Measurements from ENCODE around the gene MBLAC1. TPM values are rescaled to one million over a fixed set of nuclear protein-coding genes. Genes with fewer than 3 reads are reported as not detected.

MBLAC1 gene
- total and polyA plus RNA-seq, 9 of the 15 experiments (the other 6 are each of a cell fraction or from before 2014, with no cell fraction given) = 0.03 to 3.1 (median 0.52) TPM

DNA sequence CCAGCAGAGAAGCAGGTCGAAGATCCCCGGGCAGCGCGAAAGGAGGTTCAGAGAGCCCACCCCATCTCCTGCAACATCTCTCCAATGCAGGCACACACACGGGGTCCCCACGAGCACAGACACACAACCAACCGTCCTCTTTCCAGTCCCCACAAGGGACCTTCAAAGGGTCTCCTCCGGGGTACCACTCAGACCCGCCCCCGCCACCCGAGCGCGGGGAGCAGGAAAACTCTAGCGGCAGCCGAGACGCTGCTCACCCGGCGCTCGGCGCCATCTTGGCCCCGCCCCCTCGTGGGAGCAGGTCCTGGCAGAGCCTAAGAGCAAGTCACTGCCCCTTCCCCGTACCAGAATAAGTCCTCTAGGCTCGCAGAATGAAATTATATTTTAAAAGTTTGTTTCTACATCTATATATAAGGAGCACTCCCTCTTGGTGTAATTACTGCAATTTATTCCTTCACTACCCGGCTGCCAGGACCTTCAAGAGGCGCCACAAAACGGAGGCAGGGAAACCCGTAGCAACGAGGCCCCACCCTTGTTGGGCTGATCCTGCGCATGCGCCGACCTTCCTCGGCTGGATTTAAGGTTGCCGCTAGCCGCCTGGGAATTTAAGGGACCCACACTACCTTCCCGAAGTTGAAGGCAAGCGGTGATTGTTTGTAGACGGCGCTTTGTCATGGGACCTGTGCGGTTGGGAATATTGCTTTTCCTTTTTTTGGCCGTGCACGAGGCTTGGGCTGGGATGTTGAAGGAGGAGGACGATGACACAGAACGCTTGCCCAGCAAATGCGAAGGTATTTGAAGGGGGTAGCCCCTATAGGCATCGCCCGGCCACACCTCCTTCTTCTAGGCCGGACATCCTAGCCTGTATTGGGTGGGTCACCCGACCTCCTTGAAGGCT is 7.4 kb upstream of the MBLAC1 start, which contains the start of the genes CNPY4 and TAF6 (continued):
- TF ChIP-seq, protein P1, sequence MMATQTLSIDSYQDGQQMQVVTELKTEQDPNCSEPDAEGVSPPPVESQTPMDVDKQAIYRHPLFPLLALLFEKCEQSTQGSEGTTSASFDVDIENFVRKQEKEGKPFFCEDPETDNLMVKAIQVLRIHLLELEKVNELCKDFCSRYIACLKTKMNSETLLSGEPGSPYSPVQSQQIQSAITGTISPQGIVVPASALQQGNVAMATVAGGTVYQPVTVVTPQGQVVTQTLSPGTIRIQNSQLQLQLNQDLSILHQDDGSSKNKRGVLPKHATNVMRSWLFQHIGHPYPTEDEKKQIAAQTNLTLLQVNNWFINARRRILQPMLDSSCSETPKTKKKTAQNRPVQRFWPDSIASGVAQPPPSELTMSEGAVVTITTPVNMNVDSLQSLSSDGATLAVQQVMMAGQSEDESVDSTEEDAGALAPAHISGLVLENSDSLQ (IDR thresholded peaks at IDR 0.05) = no peak
- TF ChIP-seq, protein P2, sequence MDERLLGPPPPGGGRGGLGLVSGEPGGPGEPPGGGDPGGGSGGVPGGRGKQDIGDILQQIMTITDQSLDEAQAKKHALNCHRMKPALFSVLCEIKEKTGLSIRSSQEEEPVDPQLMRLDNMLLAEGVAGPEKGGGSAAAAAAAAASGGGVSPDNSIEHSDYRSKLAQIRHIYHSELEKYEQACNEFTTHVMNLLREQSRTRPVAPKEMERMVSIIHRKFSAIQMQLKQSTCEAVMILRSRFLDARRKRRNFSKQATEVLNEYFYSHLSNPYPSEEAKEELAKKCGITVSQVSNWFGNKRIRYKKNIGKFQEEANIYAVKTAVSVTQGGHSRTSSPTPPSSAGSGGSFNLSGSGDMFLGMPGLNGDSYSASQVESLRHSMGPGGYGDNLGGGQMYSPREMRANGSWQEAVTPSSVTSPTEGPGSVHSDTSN (CRISPR knock-in tag; IDR thresholded peaks at IDR 0.05; ENCODE audit: low read depth) = no peak
- TF ChIP-seq, protein P2 (tag; conservative IDR thresholded peaks at IDR 0.05; ENCODE audit: low read depth) = no peak
- TF ChIP-seq NFE2L1 (tag; IDR thresholded peaks at IDR 0.05; ENCODE audit: borderline replicate concordance, low read depth) (no peak), ZNF311 (CRISPR knock-in tag; IDR thresholded peaks at IDR 0.05) (no peak), TCF7L2 (IDR thresholded peaks at IDR 0.05; ENCODE audit: low read depth, low read length) (no peak), TBL1XR1 (IDR thresholded peaks at IDR 0.05; ENCODE audit: low read length in 2 of 2) (peak; percentile 39 to 75; a peak in 2 of 4 replicates), ZNF445 (CRISPR knock-in tag; IDR thresholded peaks at IDR 0.05; ENCODE audit: low read depth) (peak; percentile 67; the same call in 1 of the 2 replicates), ZNF184 (CRISPR knock-in tag; IDR thresholded peaks at IDR 0.05) (no peak)
- TF ChIP-seq, protein P3, sequence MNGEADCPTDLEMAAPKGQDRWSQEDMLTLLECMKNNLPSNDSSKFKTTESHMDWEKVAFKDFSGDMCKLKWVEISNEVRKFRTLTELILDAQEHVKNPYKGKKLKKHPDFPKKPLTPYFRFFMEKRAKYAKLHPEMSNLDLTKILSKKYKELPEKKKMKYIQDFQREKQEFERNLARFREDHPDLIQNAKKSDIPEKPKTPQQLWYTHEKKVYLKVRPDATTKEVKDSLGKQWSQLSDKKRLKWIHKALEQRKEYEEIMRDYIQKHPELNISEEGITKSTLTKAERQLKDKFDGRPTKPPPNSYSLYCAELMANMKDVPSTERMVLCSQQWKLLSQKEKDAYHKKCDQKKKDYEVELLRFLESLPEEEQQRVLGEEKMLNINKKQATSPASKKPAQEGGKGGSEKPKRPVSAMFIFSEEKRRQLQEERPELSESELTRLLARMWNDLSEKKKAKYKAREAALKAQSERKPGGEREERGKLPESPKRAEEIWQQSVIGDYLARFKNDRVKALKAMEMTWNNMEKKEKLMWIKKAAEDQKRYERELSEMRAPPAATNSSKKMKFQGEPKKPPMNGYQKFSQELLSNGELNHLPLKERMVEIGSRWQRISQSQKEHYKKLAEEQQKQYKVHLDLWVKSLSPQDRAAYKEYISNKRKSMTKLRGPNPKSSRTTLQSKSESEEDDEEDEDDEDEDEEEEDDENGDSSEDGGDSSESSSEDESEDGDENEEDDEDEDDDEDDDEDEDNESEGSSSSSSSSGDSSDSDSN (IDR thresholded peaks at IDR 0.05; ENCODE audit: borderline replicate concordance in 1 of 2, low read depth in 2 of 2, low read length in 2 of 2) = peak in 1 of 2 experiments; percentile 30; a peak in 1 of 4 replicates
- TF ChIP-seq, protein P4, sequence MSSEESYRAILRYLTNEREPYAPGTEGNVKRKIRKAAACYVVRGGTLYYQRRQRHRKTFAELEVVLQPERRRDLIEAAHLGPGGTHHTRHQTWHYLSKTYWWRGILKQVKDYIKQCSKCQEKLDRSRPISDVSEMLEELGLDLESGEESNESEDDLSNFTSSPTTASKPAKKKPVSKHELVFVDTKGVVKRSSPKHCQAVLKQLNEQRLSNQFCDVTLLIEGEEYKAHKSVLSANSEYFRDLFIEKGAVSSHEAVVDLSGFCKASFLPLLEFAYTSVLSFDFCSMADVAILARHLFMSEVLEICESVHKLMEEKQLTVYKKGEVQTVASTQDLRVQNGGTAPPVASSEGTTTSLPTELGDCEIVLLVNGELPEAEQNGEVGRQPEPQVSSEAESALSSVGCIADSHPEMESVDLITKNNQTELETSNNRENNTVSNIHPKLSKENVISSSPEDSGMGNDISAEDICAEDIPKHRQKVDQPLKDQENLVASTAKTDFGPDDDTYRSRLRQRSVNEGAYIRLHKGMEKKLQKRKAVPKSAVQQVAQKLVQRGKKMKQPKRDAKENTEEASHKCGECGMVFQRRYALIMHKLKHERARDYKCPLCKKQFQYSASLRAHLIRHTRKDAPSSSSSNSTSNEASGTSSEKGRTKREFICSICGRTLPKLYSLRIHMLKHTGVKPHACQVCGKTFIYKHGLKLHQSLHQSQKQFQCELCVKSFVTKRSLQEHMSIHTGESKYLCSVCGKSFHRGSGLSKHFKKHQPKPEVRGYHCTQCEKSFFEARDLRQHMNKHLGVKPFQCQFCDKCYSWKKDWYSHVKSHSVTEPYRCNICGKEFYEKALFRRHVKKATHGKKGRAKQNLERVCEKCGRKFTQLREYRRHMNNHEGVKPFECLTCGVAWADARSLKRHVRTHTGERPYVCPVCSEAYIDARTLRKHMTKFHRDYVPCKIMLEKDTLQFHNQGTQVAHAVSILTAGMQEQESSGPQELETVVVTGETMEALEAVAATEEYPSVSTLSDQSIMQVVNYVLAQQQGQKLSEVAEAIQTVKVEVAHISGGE (CRISPR knock-in tag; IDR thresholded peaks at IDR 0.05) = no peak
